ENCODE measurements around the gene TAF11L12.
"Not testable (repeated sequence)": the region's sequence is repeated elsewhere in the genome, so short reads cannot be mapped to it uniquely, and the experiment has no call there.

The TAF11L12 gene

GRCh38 chr5:17610092-17610491, at the start of gene TAF11L12:
TAF11L12 (plus strand) TSS chr5:17610392.
- FAIRE-seq; DNase-seq (ENCODE audit: low spot score): not testable (repeated sequence)

GRCh38 chr5:17585658-17586057, 24.5 kb upstream of the TAF11L12 start, which contains the start of gene TAF11L7:
TAF11L7 (minus strand) TSS chr5:17585758.
- FAIRE-seq; DNase-seq (ENCODE audit: low spot score): not testable (repeated sequence)

- FAIRE-seq; DNase-seq (ENCODE audit: low spot score): not testable (repeated sequence)
Observed at GRCh38 chr5:17590860-17591259, 19.3 kb upstream of the TAF11L12 start, which contains the start of gene TAF11L8. TAF11L8 (minus strand) TSS chr5:17590960.

GRCh38 chr5:17594255-17594654, 15.9 kb upstream of the TAF11L12 start, which contains the start of gene TAF11L9:
TAF11L9 (minus strand) TSS chr5:17594394.
- not testable (repeated sequence) for DNase-seq (ENCODE audit: low spot score); FAIRE-seq

- DNase-seq (ENCODE audit: low spot score); FAIRE-seq: not testable (repeated sequence)
Observed at GRCh38 chr5:17597728-17598127, 12.5 kb upstream of the TAF11L12 start, which contains the start of gene TAF11L10. TAF11L10 (minus strand) TSS chr5:17597828.

GRCh38 chr5:17603880-17604279, 6.3 kb upstream of the TAF11L12 start, which contains the start of gene TAF11L11:
TAF11L11 (plus strand) TSS chr5:17604183.
- FAIRE-seq, result peak; percentile 40
- not testable (repeated sequence) for DNase-seq (ENCODE audit: low spot score)

GRCh38 chr5:17604951-17605350, 5.2 kb upstream of the TAF11L12 start:
- DNase-seq (ENCODE audit: low spot score), result no peak

GRCh38 chr5:17607461-17607860, 2.7 kb upstream of the TAF11L12 start:
- FAIRE-seq; DNase-seq (ENCODE audit: low spot score): not testable (repeated sequence)

More at GRCh38 chr5:17604951-17605350, 5.2 kb upstream of the TAF11L12 start:
- FAIRE-seq, result peak; percentile 9

GRCh38 chr5:17614872-17615605, 4.8 kb downstream of the TAF11L12 start:
- FAIRE-seq, result no peak
- no peak for DNase-seq (ENCODE audit: low spot score)

- DNase-seq (ENCODE audit: low spot score) (peak; percentile 78), FAIRE-seq (no peak)
Observed at GRCh38 chr5:17619354-17619753, 9.2 kb downstream of the TAF11L12 start.

- DNase-seq (ENCODE audit: low spot score) (no peak), FAIRE-seq (no peak)
Observed at GRCh38 chr5:17620627-17621026, 10.4 kb downstream of the TAF11L12 start.

GRCh38 chr5:17625686-17626085, 15.5 kb downstream of the TAF11L12 start:
- DNase-seq (ENCODE audit: low spot score) (no peak), FAIRE-seq (no peak)

- DNase-seq (ENCODE audit: low spot score); FAIRE-seq: not testable (repeated sequence)
Observed at GRCh38 chr5:17631788-17632187, 21.6 kb downstream of the TAF11L12 start, which contains the start of gene TAF11L13. TAF11L13 (plus strand) TSS chr5:17632088.

GRCh38 chr5:17634160-17634559, 24.0 kb downstream of the TAF11L12 start, which contains the start of gene TAF11L14:
TAF11L14 (plus strand) TSS chr5:17634460.
- no peak for FAIRE-seq
- no peak for DNase-seq (ENCODE audit: low spot score)

- FAIRE-seq; DNase-seq (ENCODE audit: low spot score): not testable (repeated sequence)
Observed at GRCh38 chr5:17649232-17649631, 39.0 kb downstream of the TAF11L12 start.

- DNase-seq (ENCODE audit: low spot score); FAIRE-seq: not testable (repeated sequence)
Observed at GRCh38 chr5:17655201-17655759, 45.1 kb downstream of the TAF11L12 start.

- DNase-seq (ENCODE audit: low spot score) (no peak), FAIRE-seq (no peak)
Observed at GRCh38 chr5:17655921-17656320, 45.7 kb downstream of the TAF11L12 start.
